ACC112 (cell line): ENCODE data around the gene CFAP206.
A peak's percentile ranks its signal among the peaks of the same experiment; 100 is the strongest.

Experiments used
- H2AFZ ChIP-seq: fragments of 200-600 bp; sonication (generic); one replicate; pipeline ENCODE4 v1.6.0; 2017; ENCODE audit warnings: antibody characterized with exemption, low read length; ENCODE audit not compliant: unreplicated experiment
- H3K27ac ChIP-seq: fragments of 200-600 bp; sonication (generic); 2 replicates; pipeline ENCODE4 v1.5.1; 2014; ENCODE audit warnings: low read depth, mild to moderate bottlenecking, antibody characterized with exemption, low read length, moderate library complexity
- H3K27me3 ChIP-seq: fragments of 200-600 bp; sonication (generic); 2 replicates; pipeline ENCODE4 v1.6.1; 2014; ENCODE audit warnings: mild to moderate bottlenecking, antibody characterized with exemption, low read length, moderate library complexity, mixed read lengths; ENCODE audit not compliant: insufficient read depth
- H3K36me3 ChIP-seq: fragments of 200-600 bp; sonication (generic); 2 replicates; pipeline ENCODE4 v1.6.1; 2016; ENCODE audit warnings: mild to moderate bottlenecking, antibody characterized with exemption, low read length, moderate library complexity, mixed read lengths; ENCODE audit not compliant: insufficient read depth
- H3K4me1 ChIP-seq: fragments of 200-600 bp; sonication (generic); one replicate; pipeline ENCODE4 v1.6.1; 2016; ENCODE audit warnings: low read length, mixed read lengths; ENCODE audit not compliant: insufficient read depth, unreplicated experiment, control insufficient read depth
- H3K4me3 ChIP-seq: fragments of 200-600 bp; sonication (generic); 2 replicates; pipeline ENCODE4 v1.5.1; 2014; ENCODE audit warnings: mild to moderate bottlenecking, low read depth, low read length
- H3K79me2 ChIP-seq: fragments of 200-600 bp; sonication (generic); one replicate; pipeline ENCODE4 v1.6.0; 2016; ENCODE audit warnings: low read length; ENCODE audit not compliant: control insufficient read depth, unreplicated experiment, insufficient read depth

The CFAP206 gene

GRCh38 chr6:87421576-87421975 is 13.8 kb downstream of the CFAP206 start:
- Histone ChIP-seq H3K27me3 (no peaks in the 10 kb centered on the region), H3K27ac (no peak overlapping the region), H3K4me1 (no peaks in the 10 kb centered on the region), H3K79me2 (no peaks in the 10 kb centered on the region), H3K4me3 (no peak overlapping the region), H3K36me3 (no peaks in the 10 kb centered on the region), H2AFZ (no peak overlapping the region)

GRCh38 chr6:87426789-87427188 is 19.0 kb downstream of the CFAP206 start:
- peaks cover 14% of the 10 kb centered on the region; the same call in 1 of the 2 replicates for H3K27me3 ChIP-seq
- no peaks in the 10 kb centered on the region for H3K4me1 ChIP-seq
- no peak overlapping the region for H3K27ac ChIP-seq
- no peaks in the 10 kb centered on the region for H3K36me3 ChIP-seq
- H3K79me2 ChIP-seq = no peaks in the 10 kb centered on the region
- H3K4me3 ChIP-seq = no peak overlapping the region
- no peak overlapping the region for H2AFZ ChIP-seq

GRCh38 chr6:87430499-87430898 is 22.7 kb downstream of the CFAP206 start:
- Histone ChIP-seq H3K4me1 (no peaks in the 10 kb centered on the region), H3K36me3 (no peaks in the 10 kb centered on the region), H2AFZ (no peak overlapping the region), H3K27me3 (peaks cover 14% of the 10 kb centered on the region; the same call in 1 of the 2 replicates), H3K79me2 (no peaks in the 10 kb centered on the region), H3K27ac (no peak overlapping the region), H3K4me3 (no peak overlapping the region)

- no peaks in the 10 kb centered on the region for H3K4me1 ChIP-seq
- no peak overlapping the region for H3K4me3 ChIP-seq
- no peaks in the 10 kb centered on the region for H3K36me3 ChIP-seq
- H3K27me3 ChIP-seq = peaks cover 14% of the 10 kb centered on the region; the same call in 1 of the 2 replicates
- H3K79me2 ChIP-seq = no peaks in the 10 kb centered on the region
- H2AFZ ChIP-seq = no peak overlapping the region
- H3K27ac ChIP-seq = no peak overlapping the region
These were observed 23.5 kb downstream of the CFAP206 start for GRCh38 chr6:87431263-87431662.

GRCh38 chr6:87436435-87436834 is 28.7 kb downstream of the CFAP206 start:
- Histone ChIP-seq H2AFZ (no peak overlapping the region), H3K36me3 (no peaks in the 10 kb centered on the region), H3K27me3 (peaks cover 24% of the 10 kb centered on the region), H3K79me2 (no peaks in the 10 kb centered on the region), H3K4me1 (no peaks in the 10 kb centered on the region), H3K27ac (no peak overlapping the region), H3K4me3 (no peak overlapping the region)

GRCh38 chr6:87441711-87442110 is 33.9 kb downstream of the CFAP206 start:
- Histone ChIP-seq H3K4me3 (no peak overlapping the region), H3K27ac (no peak overlapping the region), H3K4me1 (no peaks in the 10 kb centered on the region), H3K36me3 (no peaks in the 10 kb centered on the region), H3K79me2 (no peaks in the 10 kb centered on the region), H2AFZ (no peak overlapping the region), H3K27me3 (peaks cover 44% of the 10 kb centered on the region)

- Histone ChIP-seq H3K27ac (no peak overlapping the region), H2AFZ (no peak overlapping the region), H3K27me3 (peaks cover 61% of the 10 kb centered on the region), H3K36me3 (no peaks in the 10 kb centered on the region), H3K79me2 (no peaks in the 10 kb centered on the region), H3K4me1 (no peaks in the 10 kb centered on the region), H3K4me3 (no peak overlapping the region)
These were observed 36.6 kb downstream of the CFAP206 start for GRCh38 chr6:87444362-87444761.

GRCh38 chr6:87465051-87465450 is 57.3 kb downstream of the CFAP206 start:
- no peak overlapping the region for H3K27ac ChIP-seq
- H3K4me1 ChIP-seq = no peaks in the 10 kb centered on the region
- no peaks in the 10 kb centered on the region for H3K79me2 ChIP-seq
- H3K27me3 ChIP-seq = peaks cover 48% of the 10 kb centered on the region
- H3K36me3 ChIP-seq = no peaks in the 10 kb centered on the region
- H2AFZ ChIP-seq = no peak overlapping the region
- H3K4me3 ChIP-seq = no peak overlapping the region

- peak within 1 kb of the TSS; percentile 97 for H3K4me3 ChIP-seq
- H3K36me3 ChIP-seq = peaks cover 4% of the 10 kb centered on the region; the same call in 1 of the 2 replicates
- H3K27me3 ChIP-seq = peaks cover 8% of the 10 kb centered on the region
- H2AFZ ChIP-seq = peak within 1 kb of the TSS; percentile 99
- peaks cover 8% of the 10 kb centered on the region for H3K4me1 ChIP-seq
- H3K79me2 ChIP-seq = peaks cover 21% of the 10 kb centered on the region
- peak within 1 kb of the TSS; percentile 49 for H3K27ac ChIP-seq
These were observed 65.0 kb downstream of the CFAP206 start, which contains the start of gene SLC35A1 for GRCh38 chr6:87472525-87473418. Gene SLC35A1 (plus strand): TSS chr6:87472974. CDS start chr6:87473004, 30 bp downstream.

- H3K27ac ChIP-seq = 0 out of 2 replicates have a peak overlapping the region, but pooled peaks have one; percentile 0
- H3K79me2 ChIP-seq = peaks cover 21% of the 10 kb centered on the region
- peaks cover 8% of the 10 kb centered on the region for H3K4me1 ChIP-seq
- H3K4me3 ChIP-seq = peak overlapping the region; percentile 97
- H2AFZ ChIP-seq = peak overlapping the region; percentile 99
- peaks cover 1% of the 10 kb centered on the region; the same call in 1 of the 2 replicates for H3K27me3 ChIP-seq
- H3K36me3 ChIP-seq = peaks cover 10% of the 10 kb centered on the region
These were observed 65.7 kb downstream of the CFAP206 start for GRCh38 chr6:87473419-87473903.

GRCh38 chr6:87481931-87482330 is 74.2 kb downstream of the CFAP206 start:
- H2AFZ ChIP-seq = no peak overlapping the region

More at GRCh38 chr6:87481931-87482330, 74.2 kb downstream of the CFAP206 start:
- peaks cover 4% of the 10 kb centered on the region for H3K79me2 ChIP-seq
- no peak overlapping the region for H3K4me3 ChIP-seq
- no peak overlapping the region for H3K27ac ChIP-seq
- no peaks in the 10 kb centered on the region for H3K27me3 ChIP-seq
- no peaks in the 10 kb centered on the region for H3K4me1 ChIP-seq
- H3K36me3 ChIP-seq = peaks cover 17% of the 10 kb centered on the region
